H7 (cell line): ENCODE measurements around the gene FUOM. TPM values are rescaled to one million over a fixed set of nuclear protein-coding genes. Genes with fewer than 3 reads are reported as not detected.
A peak's percentile ranks its signal among the peaks of the same experiment; 100 is the strongest.

Source experiments
- DNase-seq: peaks from one replicate; pipeline ENCODE4 v3.0.0; 2012
- H3K27me3 ChIP-seq: 2 replicates; pipeline ENCODE4 v1.6.0; 2011; ENCODE audit warnings: mild to moderate bottlenecking, low read length; ENCODE audit not compliant: control insufficient read depth, insufficient read depth
- H3K36me3 ChIP-seq: replicated peaks from 2 replicates; pipeline ENCODE4 v1.5.1; 2011; ENCODE audit warnings: low read length; ENCODE audit not compliant: control insufficient read depth, insufficient read depth
- H3K4me3 ChIP-seq: 2 replicates; pipeline ENCODE4 v1.5.1; 2011; ENCODE audit warnings: low read depth, mild to moderate bottlenecking, control low read depth, low read length, moderate library complexity; ENCODE audit not compliant: insufficient read depth
- total RNA-seq: library from RNA; depleted of rRNA; stranded (reverse); fragments of >200 nt; shearing (Covaris generic); gene quantifications from 2 replicates; pipeline ENCODE4 v1.2.3, GENCODE V29; 2014; rRNA removed

FUOM gene, protein sequence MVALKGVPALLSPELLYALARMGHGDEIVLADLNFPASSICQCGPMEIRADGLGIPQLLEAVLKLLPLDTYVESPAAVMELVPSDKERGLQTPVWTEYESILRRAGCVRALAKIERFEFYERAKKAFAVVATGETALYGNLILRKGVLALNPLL
- total RNA-seq, result 27.2 and 50.5 TPM in 2 replicates

DNA sequence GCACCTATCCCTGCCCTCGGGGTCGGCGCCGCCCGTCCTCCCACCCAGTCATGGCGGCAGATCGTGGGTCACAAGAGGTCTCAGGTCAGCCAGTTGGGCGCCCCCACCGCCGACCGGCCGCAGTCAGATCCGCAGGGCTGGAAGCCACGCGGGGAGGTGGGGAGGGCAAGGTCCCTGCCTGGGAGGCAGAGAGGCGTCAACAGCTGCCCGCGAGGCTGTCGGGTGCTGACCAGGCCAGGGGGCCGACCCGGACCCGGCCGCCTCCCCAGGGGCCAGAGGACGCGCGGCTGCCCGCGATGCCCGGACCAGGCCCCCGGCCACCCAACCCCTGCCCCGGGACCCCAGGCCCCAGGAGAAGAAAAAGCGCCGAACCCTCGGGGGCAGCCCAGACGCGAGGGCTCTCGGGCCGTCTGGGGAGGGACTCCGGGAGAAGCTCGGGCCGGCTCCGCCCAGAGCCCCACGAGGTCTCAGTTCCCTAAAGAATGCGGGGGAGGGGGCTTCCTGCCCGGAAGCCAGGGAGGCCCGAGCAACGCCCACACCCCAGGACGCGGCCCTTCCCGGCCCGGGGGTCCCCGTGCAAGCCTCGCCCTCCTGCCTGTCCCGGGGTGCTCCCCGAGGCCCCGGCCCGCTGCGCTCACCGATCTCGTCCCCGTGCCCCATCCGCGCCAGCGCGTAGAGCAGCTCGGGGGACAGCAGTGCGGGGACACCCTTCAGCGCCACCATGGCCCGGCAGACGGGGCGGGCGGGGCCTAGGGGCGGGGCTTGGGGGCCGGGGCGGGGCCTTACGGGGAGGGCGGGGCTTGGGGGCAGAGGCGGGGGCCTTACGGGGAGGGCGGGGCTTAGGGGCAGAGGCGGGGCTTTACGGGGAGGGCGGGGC lies at the start of gene FUOM:
Gene FUOM (minus strand): TSS at position 735 of the 877 bp plus-strand sequence. CDS start 12 bp downstream, at position 723.
- H3K27me3 ChIP-seq, result no peaks in the 10 kb centered on the region
- DNase-seq, result peak; percentile 100
- H3K4me3 ChIP-seq, result peak within 1 kb of the TSS; percentile 78
- H3K36me3 ChIP-seq, result peaks cover 5% of the 10 kb centered on the region

DNA sequence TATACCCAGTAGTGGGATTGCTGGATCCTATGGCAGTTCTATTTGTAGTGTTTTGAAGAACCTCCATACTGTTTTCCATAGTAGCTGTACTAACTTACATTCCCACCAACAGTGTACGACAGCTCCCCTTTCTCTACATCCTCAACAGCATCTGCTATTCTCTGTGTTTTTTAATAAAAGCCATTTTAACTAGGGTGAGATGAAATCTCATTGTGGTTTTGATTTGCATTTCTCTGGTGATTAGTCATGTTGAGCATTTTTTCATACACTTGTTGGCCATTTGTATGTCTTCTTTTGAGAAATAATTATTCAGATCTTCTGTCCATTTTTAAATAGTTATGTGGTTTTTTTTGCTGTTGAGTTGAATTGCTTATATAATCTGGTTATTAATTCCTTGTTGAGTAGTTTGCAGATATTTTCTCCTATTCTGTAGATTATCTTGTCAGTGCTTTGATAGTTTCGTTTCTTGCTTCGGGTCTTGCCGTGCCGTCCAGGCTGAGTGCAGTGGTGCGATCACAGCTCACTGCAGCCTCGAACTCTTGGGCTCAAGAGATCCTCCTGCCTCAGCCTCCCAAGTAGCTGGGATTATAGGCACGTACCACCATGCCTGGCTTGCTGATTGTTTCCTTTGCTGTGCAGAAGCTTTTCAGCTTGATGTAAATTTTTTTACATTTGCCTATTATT lies 48.2 kb upstream of the FUOM start:
- no peaks in the 10 kb centered on the region for H3K27me3 ChIP-seq
- no peak overlapping the region for H3K4me3 ChIP-seq
- peaks cover 14% of the 10 kb centered on the region for H3K36me3 ChIP-seq
- DNase-seq, result no peak

DNA sequence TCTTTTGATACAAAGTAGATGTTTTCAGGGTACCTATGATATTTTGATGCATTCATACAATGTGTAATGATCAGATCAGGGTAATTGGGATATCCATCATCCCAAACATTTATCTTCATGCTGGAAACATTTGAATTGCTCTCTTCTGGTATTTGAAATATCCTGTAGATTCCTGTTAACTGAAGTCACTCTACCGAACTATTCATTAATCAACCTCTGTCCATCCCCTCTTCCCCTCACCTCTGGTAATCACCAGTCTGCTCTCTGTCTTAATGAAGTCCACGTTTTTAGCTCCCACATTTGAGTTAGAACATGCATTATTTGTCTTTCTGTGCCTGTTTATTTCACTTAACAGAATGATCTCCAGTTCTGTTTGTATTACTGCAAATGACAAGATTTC lies 47.5 kb upstream of the FUOM start:
- Histone ChIP-seq H3K27me3 (no peaks in the 10 kb centered on the region), H3K36me3 (peaks cover 16% of the 10 kb centered on the region), H3K4me3 (no peak overlapping the region)
- DNase-seq, result no peak

DNA sequence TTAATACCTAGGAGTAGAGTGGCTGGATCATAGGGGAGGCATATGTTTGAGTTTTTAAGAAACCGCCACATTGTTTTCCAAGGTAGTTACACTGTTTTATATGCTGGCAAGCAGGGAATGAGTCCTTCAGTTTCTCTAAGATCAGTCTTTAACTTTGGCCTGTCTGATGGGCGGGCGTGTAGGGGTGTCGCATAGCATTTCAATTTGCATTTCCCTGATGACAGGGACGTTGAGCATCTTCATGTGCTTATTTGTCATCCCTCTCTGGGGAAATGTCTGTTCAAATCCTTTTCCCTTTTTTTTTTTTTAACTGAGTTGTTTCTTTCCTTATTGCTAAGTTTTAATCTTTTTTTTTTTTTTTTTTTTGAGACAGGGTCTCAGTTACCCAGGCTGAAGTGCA lies 46.0 kb upstream of the FUOM start:
- no peak overlapping the region for H3K4me3 ChIP-seq
- DNase-seq, result no peak
- no peaks in the 10 kb centered on the region for H3K27me3 ChIP-seq
- peaks cover 19% of the 10 kb centered on the region for H3K36me3 ChIP-seq

GRCh38 chr10:133403359-133403758 lies 45.5 kb upstream of the FUOM start:
- DNase-seq, result peak; percentile 17
- H3K36me3 ChIP-seq, result peaks cover 23% of the 10 kb centered on the region
- H3K4me3 ChIP-seq, result no peak overlapping the region
- H3K27me3 ChIP-seq, result no peaks in the 10 kb centered on the region

- Histone ChIP-seq H3K4me3 (no peak overlapping the region), H3K27me3 (no peaks in the 10 kb centered on the region), H3K36me3 (peaks cover 26% of the 10 kb centered on the region)
- peak; percentile 24 for DNase-seq
These were observed 44.3 kb upstream of the FUOM start for GRCh38 chr10:133401981-133402725.

- no peak for DNase-seq
- Histone ChIP-seq H3K27me3 (no peaks in the 10 kb centered on the region), H3K36me3 (peaks cover 26% of the 10 kb centered on the region), H3K4me3 (no peak overlapping the region)
These were observed 43.7 kb upstream of the FUOM start for GRCh38 chr10:133401500-133401899.

DNA sequence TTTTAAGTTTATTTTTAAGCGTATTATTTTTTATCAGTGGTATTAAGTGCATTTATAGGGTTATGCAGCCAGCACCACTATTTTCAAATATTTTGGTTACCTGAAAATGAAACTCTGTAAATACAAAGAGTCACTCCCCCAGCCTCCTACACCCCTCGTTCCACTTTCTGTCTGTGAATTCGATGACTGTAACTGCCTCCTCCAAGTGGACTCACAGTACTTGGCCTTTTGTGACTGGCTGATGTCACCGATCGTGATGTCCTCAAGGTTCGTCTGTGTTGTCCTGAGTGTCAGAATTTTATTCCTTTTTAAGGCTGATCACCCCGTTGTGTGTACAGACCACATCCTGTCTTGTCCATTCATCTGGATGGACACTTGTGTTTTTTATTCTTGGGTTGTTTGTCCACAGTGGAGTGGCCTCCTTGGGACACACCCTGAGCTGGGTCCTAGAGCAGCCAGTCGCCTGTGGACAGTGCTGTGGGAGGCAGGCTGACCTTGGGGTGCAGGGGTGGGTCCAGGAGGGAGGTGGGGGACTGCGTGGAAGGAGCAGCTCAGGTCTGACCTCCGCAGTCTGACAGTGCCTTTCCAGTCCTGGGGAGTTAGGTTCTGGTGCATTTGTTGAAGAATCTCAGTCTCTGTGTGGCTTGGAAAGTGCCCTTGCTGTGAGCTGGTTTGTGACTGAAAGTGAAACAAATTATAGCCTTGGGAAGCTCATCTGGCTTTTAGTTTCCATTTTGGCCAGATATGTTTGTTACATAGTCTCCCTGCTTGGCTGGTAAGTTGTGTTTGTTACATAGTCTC lies 43.0 kb upstream of the FUOM start:
- DNase-seq, result peak; percentile 9
- H3K36me3 ChIP-seq, result peaks cover 30% of the 10 kb centered on the region
- no peaks in the 10 kb centered on the region for H3K27me3 ChIP-seq
- H3K4me3 ChIP-seq, result no peak overlapping the region

DNA sequence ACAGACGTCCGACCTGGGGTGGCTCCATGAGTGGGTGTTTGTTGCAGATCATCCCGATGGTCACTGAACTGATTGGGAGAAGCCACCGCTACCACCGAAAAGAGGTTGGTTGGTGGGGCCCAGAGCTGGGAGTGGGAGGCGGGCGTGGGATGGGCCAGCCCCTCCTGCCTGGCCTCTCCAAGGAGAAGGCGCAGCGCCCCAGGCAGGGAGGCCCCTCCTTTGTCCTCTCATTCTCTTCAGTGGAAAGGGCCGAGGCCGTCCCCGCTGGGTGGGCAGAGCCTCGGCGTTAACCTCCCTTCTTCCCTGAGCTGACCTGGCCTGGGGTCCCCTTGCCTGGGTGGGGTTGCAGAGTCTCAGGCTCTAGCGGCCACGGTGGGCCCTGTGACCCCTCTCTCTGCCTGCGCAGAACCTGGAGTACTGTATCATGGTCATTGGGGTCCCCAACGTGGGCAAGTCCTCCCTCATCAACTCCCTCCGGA lies 41.3 kb upstream of the FUOM start:
- Histone ChIP-seq H3K27me3 (no peaks in the 10 kb centered on the region), H3K4me3 (no peak overlapping the region), H3K36me3 (peaks cover 29% of the 10 kb centered on the region)
- DNase-seq, result peak; percentile 26

GRCh38 chr10:133397938-133398337 lies 40.1 kb upstream of the FUOM start:
- peak; percentile 9 for DNase-seq
- Histone ChIP-seq H3K4me3 (no peak overlapping the region), H3K27me3 (no peaks in the 10 kb centered on the region), H3K36me3 (peaks cover 25% of the 10 kb centered on the region)

DNA sequence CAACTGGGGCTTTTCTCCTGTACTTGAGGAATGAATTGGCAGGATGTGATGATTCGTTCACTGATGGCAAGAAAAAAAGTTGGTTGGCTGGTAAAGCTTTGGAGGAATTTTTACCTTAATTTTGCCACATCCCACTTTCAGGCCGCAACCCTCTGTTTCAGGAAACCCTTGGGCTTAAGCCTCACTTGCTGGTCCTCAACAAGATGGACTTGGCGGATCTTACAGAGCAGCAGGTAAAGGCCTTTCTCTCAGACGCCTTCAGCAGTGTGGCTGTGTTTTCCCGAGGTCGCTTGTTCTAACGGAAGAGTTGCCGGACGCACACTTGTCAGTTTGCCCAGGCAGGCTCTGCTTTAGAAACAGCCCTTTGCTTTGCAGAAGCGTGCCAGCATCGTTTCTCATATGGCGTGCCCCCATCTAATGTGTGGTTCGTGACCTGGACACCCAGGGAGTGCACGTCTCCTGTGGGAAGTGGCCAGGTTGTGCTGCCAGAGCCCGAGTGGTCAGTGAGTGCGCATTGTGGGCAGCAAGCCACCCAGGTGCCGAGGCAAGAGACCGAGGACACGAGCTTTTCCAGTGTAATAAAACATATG lies 38.3 kb upstream of the FUOM start:
- H3K36me3 ChIP-seq, result peaks cover 20% of the 10 kb centered on the region
- peak; percentile 17 for DNase-seq
- no peaks in the 10 kb centered on the region for H3K27me3 ChIP-seq
- H3K4me3 ChIP-seq, result no peak overlapping the region

- peak overlapping the region; percentile 98 for H3K4me3 ChIP-seq
- peak; percentile 59 for DNase-seq
These were observed 37.0 kb upstream of the FUOM start for GRCh38 chr10:133394801-133395221.

DNA sequence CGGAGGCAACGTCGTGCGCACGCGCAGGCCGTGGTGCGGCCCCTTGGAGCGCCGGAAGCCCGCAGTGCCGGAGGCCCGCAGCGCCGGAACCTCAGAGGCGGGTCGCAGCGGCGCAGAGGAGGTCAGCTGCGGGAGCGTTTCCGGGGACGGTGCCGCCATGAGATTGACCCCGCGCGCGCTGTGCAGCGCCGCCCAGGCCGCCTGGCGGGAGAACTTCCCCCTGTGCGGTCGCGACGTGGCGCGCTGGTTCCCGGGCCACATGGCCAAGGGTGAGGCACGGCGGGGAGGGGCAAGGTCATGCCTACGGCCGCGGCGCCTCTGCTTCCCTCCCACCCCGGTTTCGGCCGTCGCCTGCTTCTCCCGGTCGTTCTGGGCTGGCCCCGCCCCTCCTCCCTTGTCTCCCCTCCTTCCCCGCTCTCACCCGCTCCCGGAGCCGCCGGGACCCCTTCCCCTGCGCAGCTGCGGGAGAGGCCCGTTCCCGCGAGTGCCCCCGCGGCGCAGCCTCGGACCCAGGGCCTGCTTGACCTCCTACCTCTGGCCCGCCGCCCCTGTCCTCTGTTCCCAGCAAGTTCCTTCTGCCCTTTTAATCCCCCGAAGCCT lies 36.3 kb upstream of the FUOM start, which contains the start of gene MTG1:
Gene MTG1 (plus strand): TSS at position 94 of the 600 bp plus-strand sequence. CDS start 64 bp downstream, at position 158.
- no peaks in the 10 kb centered on the region for H3K27me3 ChIP-seq
- peaks cover 13% of the 10 kb centered on the region for H3K36me3 ChIP-seq
- DNase-seq, result peak; percentile 97
- peak within 1 kb of the TSS; percentile 98 for H3K4me3 ChIP-seq

More at GRCh38 chr10:133394801-133395221, 37.0 kb upstream of the FUOM start:
- Histone ChIP-seq H3K36me3 (peaks cover 16% of the 10 kb centered on the region), H3K27me3 (no peaks in the 10 kb centered on the region)
